ENCODE results near the gene DENND1A.

DNA sequence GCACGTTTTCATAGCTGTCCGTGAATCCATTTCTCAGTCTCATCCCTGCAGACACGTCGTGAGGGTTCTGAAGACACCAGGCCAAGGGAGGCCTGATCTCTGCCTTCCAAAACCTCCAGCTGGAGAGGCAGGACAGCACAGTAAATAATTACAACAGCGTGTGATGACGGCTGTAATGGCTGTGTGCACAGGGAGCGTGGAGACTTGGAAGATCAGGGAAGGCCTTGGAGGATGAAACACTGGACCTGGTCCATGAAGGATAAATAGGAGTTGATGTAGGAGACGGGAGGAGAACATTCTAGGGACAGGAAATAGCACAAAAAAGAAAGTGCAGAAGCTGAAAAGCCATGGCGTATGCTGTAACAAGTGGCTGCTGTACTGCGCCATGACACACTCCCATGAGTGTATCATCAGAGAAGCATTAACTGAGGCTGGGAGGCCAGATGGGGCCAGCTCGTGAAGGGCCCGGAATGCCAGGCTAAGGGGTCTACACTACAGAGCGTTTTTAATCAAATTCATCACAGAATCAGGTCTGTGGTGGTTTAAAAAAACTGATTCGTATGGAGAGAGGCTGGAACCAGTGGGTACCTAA, 476.8 kb downstream of the DENND1A start:
- no peak for TF ChIP-seq CTCF (IDR thresholded peaks at IDR 0.05)
- TF ChIP-seq POLR2A (IDR thresholded peaks at IDR 0.05), result no peak

Measured in adrenal gland (tissue), 5 donors.